ENCODE measurements around the gene NCDN. TPM values are rescaled to one million over a fixed set of nuclear protein-coding genes. Genes with fewer than 3 reads are reported as not detected.

NCDN gene
- total RNA-seq, 1 experiment from 2014 or later = 26.9 TPM

- Histone ChIP-seq H3K27me3 (replicated peaks; ENCODE audit: insufficient read depth, low read depth, low read length, poor library complexity) (no peaks in the 10 kb centered on the region), H3K27ac (ENCODE audit: low read depth, low read length, poor library complexity, severe bottlenecking) (no peak overlapping the region), H3K4me3 (ENCODE audit: low read depth, low read length, poor library complexity, severe bottlenecking) (no peak overlapping the region), H3K36me3 (ENCODE audit: insufficient read depth, low read length, poor library complexity, severe bottlenecking) (peaks cover 73% of the 10 kb centered on the region), H3K9me3 (ENCODE audit: low read depth, low read length, poor library complexity, severe bottlenecking) (no peaks in the 10 kb centered on the region), H3K4me1 (ENCODE audit: insufficient read depth, low read length, poor library complexity, severe bottlenecking) (no peaks in the 10 kb centered on the region)
- ChIA-PET CTCF (no interaction called here), POLR2A (ENCODE audit: low non-redundant PET) (no interaction called here)
- intact Hi-C loops (cut with micrococcal nuclease; ENCODE audit: unreplicated experiment) = no loop called here
- BruUV-seq (replicated peaks) = no TSS peak
- TF ChIP-seq, protein P1, sequence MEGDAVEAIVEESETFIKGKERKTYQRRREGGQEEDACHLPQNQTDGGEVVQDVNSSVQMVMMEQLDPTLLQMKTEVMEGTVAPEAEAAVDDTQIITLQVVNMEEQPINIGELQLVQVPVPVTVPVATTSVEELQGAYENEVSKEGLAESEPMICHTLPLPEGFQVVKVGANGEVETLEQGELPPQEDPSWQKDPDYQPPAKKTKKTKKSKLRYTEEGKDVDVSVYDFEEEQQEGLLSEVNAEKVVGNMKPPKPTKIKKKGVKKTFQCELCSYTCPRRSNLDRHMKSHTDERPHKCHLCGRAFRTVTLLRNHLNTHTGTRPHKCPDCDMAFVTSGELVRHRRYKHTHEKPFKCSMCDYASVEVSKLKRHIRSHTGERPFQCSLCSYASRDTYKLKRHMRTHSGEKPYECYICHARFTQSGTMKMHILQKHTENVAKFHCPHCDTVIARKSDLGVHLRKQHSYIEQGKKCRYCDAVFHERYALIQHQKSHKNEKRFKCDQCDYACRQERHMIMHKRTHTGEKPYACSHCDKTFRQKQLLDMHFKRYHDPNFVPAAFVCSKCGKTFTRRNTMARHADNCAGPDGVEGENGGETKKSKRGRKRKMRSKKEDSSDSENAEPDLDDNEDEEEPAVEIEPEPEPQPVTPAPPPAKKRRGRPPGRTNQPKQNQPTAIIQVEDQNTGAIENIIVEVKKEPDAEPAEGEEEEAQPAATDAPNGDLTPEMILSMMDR (conservative IDR thresholded peaks at IDR 0.05; ENCODE audit: low read depth, low read length) = no peak
- no peak for TF ChIP-seq EZH2 (IDR thresholded peaks at IDR 0.05; ENCODE audit: borderline replicate concordance, low read depth, low read length, poor library complexity, severe bottlenecking)
- DNase-seq (ENCODE audit: low spot score) = no peak
These were observed 45.9 kb downstream of the NCDN start for GRCh38 chr1:35603468-35603867.

- POLR2A ChIA-PET (ENCODE audit: low non-redundant PET) = no interaction called here
- CTCF ChIA-PET = no interaction called here
- Histone ChIP-seq H3K27me3 (replicated peaks; ENCODE audit: insufficient read depth, low read depth, low read length, poor library complexity) (no peaks in the 10 kb centered on the region), H3K9me3 (ENCODE audit: low read depth, low read length, poor library complexity, severe bottlenecking) (no peaks in the 10 kb centered on the region), H3K4me1 (ENCODE audit: insufficient read depth, low read length, poor library complexity, severe bottlenecking) (no peaks in the 10 kb centered on the region), H3K4me3 (ENCODE audit: low read depth, low read length, poor library complexity, severe bottlenecking) (no peak overlapping the region), H3K36me3 (ENCODE audit: insufficient read depth, low read length, poor library complexity, severe bottlenecking) (peaks cover 78% of the 10 kb centered on the region), H3K27ac (ENCODE audit: low read depth, low read length, poor library complexity, severe bottlenecking) (no peak overlapping the region)
- intact Hi-C loops (cut with micrococcal nuclease; ENCODE audit: unreplicated experiment) = no loop called here
- BruUV-seq (replicated peaks) = no TSS peak
- TF ChIP-seq, protein P1 (conservative IDR thresholded peaks at IDR 0.05; ENCODE audit: low read depth, low read length) = no peak
- no peak for TF ChIP-seq EZH2 (IDR thresholded peaks at IDR 0.05; ENCODE audit: borderline replicate concordance, low read depth, low read length, poor library complexity, severe bottlenecking)
- DNase-seq (ENCODE audit: low spot score) = no peak
These were observed 46.3 kb downstream of the NCDN start for GRCh38 chr1:35603941-35604340.

GRCh38 chr1:35605071-35605866 lies 47.7 kb downstream of the NCDN start:
- no TSS peak for BruUV-seq (replicated peaks)
- Histone ChIP-seq H3K36me3 (ENCODE audit: insufficient read depth, low read length, poor library complexity, severe bottlenecking) (peaks cover 87% of the 10 kb centered on the region), H3K27me3 (replicated peaks; ENCODE audit: insufficient read depth, low read depth, low read length, poor library complexity) (no peaks in the 10 kb centered on the region), H3K9me3 (ENCODE audit: low read depth, low read length, poor library complexity, severe bottlenecking) (no peaks in the 10 kb centered on the region), H3K4me1 (ENCODE audit: insufficient read depth, low read length, poor library complexity, severe bottlenecking) (no peaks in the 10 kb centered on the region), H3K27ac (ENCODE audit: low read depth, low read length, poor library complexity, severe bottlenecking) (no peak overlapping the region), H3K4me3 (ENCODE audit: low read depth, low read length, poor library complexity, severe bottlenecking) (no peak overlapping the region)
- ChIA-PET POLR2A (ENCODE audit: low non-redundant PET) (no interaction called here), CTCF (no interaction called here)
- DNase-seq (ENCODE audit: low spot score) = no peak
- intact Hi-C loops (cut with micrococcal nuclease; ENCODE audit: unreplicated experiment) = no loop called here
- no peak for TF ChIP-seq EZH2 (IDR thresholded peaks at IDR 0.05; ENCODE audit: borderline replicate concordance, low read depth, low read length, poor library complexity, severe bottlenecking)
- TF ChIP-seq, protein P1 (conservative IDR thresholded peaks at IDR 0.05; ENCODE audit: low read depth, low read length) = no peak

Data from A673 (cell line).